Dermis blood vessel endothelial cell (primary cell): ENCODE results near the gene TMED6. TPM values are rescaled to one million over a fixed set of nuclear protein-coding genes. Genes with fewer than 3 reads are reported as not detected.

Source experiments
- DNase-seq: peaks from one replicate; pipeline ENCODE4 v3.0.0; 2010
- total RNA-seq: library from RNA; depleted of rRNA; stranded (reverse); fragments of >200 nt; gene quantifications from 2 replicates; pipeline ENCODE4 v1.2.3, GENCODE V29; 2014

Gene TMED6
- total RNA-seq, 1 donor from 2014 or later, result 0.17 TPM

DNA sequence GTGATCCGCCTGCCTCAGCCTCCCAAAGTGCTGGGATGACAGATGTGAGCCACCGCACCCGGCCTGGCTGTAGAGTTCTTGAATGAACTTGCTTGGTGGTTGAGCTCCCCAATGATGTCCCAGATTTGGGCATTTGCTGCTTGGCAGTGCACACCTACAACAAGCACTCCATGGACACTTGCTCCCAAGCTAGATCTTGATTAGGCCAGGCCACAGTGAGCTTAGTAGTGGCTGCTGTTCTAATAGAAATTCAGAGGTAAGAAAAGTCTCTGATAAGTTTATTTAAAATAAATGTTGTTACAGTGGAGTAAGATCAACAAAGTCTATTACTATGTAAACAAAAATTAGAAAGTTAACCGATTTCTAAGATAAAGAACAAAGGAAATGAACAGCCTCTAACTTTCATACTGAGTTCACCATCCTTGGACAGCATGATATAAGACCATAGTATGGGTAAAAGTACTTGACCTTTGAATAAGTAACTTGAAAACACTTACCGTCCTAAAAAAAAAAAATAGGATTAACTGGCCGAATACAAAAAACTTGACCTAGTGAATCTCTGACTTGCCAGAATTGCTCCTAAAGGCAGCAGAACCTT is 951 bp downstream of the TMED6 start:
- DNase-seq, result no peak

DNA sequence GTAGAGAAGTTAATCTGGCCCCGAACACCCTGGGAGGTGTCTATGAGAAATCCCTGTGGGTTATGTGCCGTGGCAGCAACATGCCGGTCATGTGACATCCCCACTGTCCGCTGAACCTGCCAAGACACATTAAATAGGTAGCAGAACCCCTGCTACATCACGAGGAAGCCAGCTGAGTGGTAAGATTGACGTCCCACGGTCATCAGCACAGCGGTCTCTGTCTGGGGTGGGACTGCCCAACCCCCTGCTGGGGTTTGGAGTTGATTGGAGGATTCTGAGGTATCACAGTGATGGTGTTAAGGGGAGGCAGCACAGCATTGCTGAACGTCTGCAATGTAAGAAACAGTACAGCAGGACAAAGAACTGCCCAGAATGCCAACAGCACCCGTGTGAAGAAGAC is 2.0 kb downstream of the TMED6 start:
- DNase-seq, result no peak

GRCh38 chr16:69348222-69348621 is 3.4 kb downstream of the TMED6 start:
- no peak for DNase-seq

- DNase-seq, result no peak
Observed at GRCh38 chr16:69346683-69347082, 4.9 kb downstream of the TMED6 start.

- no peak for DNase-seq
Observed at GRCh38 chr16:69345923-69346322, 5.7 kb downstream of the TMED6 start.

- no peak for DNase-seq
Observed at GRCh38 chr16:69344171-69344570, 7.4 kb downstream of the TMED6 start.

GRCh38 chr16:69340095-69340644 is 11.4 kb downstream of the TMED6 start:
- DNase-seq, result peak; percentile 19

GRCh38 chr16:69339289-69340094 is 12.1 kb downstream of the TMED6 start, which contains the start of the genes COG8 and NIP7:
Gene COG8, minus strand, starts transcription at chr16:69339564. Its CDS starts 12 bp downstream, at chr16:69339552.
Gene NIP7, plus strand, starts transcription at chr16:69339772. Its CDS starts 58 bp downstream, at chr16:69339830.
- peak; percentile 99 for DNase-seq

DNA sequence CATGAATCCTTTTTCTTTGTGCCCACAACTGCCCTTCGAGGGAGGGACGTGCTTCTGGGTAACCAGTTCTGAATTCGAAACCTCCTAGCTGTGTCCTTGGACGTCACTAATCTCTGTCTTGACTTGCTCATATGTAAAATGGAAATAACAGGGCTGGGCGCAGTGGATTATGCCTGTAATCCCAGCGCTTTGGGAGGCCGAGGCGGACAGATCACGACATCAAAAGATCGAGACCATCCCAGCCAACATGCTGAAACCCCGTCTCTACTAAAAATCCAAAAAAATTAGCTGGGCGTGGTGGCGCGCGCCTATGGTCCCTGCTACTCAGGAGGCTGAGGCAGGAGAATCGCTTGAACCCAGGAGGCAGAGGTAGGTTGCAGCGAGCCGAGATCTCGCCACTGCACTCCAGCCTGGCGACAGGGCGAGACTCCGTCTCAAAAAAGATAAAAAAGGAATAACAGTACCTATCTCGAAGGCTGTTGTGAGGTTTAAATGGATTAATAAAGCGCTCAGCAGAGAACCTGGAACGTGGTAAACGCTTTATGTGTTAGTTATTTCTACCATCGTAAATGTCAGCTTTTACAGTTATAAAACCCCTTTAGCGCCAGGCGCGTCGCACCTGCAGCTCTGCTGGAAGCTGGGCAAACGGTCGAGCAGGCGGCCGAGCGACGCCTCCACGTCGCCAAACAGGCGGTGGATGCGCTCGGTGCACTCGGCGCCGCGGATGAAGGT is 12.9 kb downstream of the TMED6 start:
- DNase-seq, result no peak

- DNase-seq, result no peak
Observed at GRCh38 chr16:69334696-69335095, 16.9 kb downstream of the TMED6 start.

DNA sequence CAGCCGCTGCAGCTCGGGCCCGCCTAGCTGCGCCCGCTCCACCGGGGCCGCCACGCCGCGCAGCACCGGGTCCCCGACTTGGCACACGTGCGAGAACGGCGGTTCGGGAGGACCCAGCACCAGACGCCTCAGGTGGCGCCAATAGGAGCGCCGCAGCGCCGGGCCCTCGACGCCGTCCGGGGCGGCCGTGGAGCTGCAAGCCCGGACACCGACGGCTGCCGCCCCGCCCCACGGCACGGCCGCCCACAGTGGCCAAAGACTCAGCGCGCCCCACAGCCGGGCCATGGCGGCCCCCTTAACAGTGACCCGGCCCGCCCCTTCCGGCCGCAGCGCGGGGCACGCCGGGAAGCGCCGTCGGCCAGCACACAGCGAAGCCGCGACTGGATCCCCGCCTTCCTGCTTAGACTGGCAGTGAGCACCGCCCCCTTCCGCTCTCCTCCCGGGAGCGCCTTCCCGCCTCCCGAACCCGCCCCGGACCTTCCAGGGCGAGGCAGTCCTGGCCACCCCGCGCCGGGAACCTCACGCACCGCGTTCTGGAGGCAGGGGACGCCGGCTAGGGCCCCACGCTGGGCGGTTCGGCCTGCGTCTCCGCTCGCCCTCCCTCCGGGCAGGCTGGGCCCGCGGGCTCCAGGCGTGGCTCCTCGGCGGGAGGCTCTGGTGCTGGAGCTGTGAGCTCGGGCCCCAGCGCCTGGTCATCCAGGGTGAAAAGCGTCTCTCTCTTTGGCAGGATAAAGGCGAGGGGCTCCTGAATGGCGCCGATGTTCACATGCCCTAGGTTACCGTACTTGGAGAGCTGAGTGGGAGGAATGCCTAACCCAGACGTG is 21.1 kb downstream of the TMED6 start, which contains the start of gene PDF:
Gene PDF (minus strand): TSS at position 303 of the 824 bp plus-strand sequence. CDS start 18 bp downstream, at position 285.
- peak; percentile 95 for DNase-seq

DNA sequence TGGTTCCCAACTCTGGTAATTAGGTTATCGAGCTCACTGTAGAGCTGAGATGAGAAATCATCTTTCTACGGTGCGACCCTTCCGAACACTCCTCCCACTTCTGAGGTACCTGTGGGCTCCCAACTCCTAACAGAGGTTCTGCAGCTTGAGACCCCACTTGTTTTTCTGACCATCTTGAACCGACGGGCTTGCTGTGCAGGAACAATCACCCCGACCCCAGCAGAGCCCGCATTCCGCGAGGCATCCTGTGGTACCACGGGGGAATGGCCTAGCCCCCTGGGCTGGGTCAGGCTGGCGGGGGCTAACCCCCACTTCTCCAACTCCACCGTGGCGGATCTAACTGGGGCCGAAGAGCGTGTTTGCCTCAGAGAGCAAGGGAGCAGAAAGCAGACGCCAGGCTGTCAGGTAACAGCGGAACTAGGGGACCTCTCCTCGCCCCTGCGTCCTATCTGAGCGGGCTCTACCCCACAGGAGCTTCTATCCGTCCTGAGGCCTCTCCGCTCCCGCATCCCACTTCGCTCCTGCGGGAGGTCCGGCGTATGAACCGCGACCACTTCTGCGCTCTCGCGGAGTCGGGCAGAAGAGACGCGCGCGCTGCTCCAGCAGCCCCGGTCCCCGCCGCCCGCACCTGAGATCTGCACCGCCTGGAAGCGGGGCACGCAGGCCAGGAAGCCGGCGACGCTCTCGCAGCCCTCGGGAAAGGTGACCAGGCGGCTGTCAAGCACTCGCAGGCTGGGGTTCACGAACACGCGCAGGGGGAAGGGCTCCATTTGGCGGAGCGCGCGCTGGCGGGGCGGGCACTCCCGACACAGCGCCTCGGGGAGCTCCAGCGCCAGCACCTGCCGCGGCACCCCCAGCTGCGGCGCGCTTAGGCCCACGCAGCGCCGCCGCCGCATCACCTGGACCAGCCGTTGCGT is 22.0 kb downstream of the TMED6 start:
- peak; percentile 38 for DNase-seq

GRCh38 chr16:69328854-69329316 is 22.7 kb downstream of the TMED6 start:
- peak; percentile 64 for DNase-seq

- DNase-seq, result no peak
Observed at GRCh38 chr16:69327585-69328310, 23.8 kb downstream of the TMED6 start.

DNA sequence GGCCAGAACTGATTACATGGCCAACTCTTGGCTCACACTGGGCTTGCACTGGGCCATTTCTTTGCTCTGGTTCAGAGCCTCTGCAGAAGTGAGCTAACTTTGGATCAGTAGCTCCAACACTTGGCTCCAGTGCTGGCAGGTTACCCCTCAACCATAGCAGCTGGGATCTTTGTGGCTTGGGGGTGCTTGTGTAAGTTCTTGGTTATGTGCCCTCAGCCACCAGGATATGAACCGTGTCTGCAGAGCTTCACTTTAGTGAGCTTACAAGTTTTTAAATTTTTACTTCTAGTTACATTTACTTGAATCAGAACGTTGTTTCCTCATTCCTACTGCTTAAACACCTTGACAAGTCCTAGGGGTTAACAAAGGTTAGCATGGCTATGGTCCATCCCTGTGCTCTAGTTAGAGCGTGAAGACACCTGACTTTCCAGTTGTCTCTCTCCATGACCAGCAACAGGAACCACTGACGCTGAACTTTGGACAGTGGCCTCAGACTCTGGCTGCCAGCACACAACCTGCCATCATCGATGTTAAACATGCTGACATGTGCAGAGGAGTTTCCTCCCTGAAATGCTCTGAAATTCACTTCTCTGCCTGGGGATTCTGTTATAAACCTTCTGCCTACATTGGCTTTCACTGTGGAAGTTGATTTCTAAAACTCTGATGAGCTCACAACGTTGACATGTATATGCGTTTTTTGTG is 25.3 kb downstream of the TMED6 start:
- no peak for DNase-seq

GRCh38 chr16:69325784-69326171 is 25.8 kb downstream of the TMED6 start:
- DNase-seq, result no peak

DNA sequence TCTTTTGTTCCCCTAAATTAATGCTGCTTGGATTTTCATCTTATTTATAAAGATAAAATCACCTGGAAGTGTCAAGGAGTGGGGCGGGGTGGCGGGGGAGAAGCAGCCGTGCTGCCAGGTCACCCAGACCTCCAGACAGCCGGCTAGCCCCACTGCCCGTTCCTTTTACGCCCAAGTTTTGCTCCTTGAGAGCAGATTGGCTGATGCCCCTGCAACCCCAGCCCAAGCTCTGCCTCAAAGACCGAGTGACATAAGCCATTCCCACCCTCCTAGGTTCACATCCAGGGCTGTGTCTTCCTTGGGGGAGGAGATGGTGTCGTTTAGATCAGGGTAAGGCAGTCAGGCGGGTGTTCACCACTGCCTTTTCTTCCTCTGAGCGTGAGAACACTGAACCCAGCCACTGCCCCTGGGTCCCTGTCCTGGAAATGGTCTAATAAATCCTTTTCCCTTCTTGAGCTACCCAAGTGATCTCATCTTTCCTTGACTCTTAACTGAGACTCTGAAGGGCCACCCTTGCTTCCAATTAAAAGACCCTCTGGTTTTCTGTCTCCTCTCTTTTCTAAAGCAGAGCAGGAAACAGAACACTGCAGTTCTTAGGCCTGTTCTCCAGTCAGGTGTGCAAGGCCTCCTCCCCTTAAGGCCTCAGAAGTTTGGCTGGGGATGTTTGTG is 26.9 kb downstream of the TMED6 start:
- no peak for DNase-seq

DNA sequence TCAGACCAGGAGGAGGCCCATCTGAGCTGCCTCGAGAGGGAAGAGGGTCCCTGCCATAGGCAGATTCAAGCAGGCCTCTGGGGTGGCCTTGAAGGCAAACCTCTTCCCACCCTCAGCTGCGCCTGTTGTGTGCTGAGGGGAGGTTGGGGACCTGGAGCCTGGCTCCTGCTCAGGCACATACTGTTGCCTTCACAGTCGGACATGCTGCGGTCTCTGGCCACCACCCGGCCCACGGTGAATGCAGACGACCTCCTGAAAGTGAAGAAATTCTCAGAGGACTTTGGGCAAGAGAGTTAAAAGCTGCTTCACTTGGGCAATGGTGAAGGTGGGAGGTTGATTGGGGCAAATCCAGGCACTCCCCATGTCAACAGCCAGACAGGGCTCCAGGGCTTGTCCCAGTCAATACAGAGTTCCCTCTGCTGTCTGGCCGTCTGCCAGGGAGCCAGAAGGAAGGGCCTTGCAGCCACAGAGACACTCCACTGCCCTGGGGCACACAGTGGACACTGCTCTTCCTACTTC is 27.5 kb downstream of the TMED6 start:
- DNase-seq, result no peak

GRCh38 chr16:69323415-69323814 is 28.2 kb downstream of the TMED6 start:
- DNase-seq, result no peak
